ENCODE measurements around the gene CCDC40. TPM values are rescaled to one million over a fixed set of nuclear protein-coding genes. Genes with fewer than 3 reads are reported as not detected.

Gene CCDC40
- total and polyA plus RNA-seq, 2 of the 13 experiments (the other 11 are each of a cell fraction or from before 2014, with no cell fraction given) = 4.1 to 5.5 TPM

GRCh38 chr17:80005360-80006338 is 30.8 kb upstream of the CCDC40 start (continued):
- TF ChIP-seq MLXIP (CRISPR knock-in tag; IDR thresholded peaks at IDR 0.05; ENCODE audit: borderline replicate concordance) (no peak), PRDM10 (CRISPR knock-in tag; IDR thresholded peaks at IDR 0.05; ENCODE audit: low read depth) (peak; percentile 92), HMGXB4 (CRISPR knock-in tag; IDR thresholded peaks at IDR 0.05; ENCODE audit: borderline replicate concordance in 1 of 2, low read depth in 1 of 2) (peak; percentile 58 to 62; a peak in 3 of 4 replicates), LRRFIP1 (CRISPR knock-in tag; conservative IDR thresholded peaks at IDR 0.05) (no peak), ZNF629 (CRISPR knock-in tag; conservative IDR thresholded peaks at IDR 0.05) (no peak), ZNF7 (CRISPR knock-in tag; IDR thresholded peaks at IDR 0.05) (no peak), ZNF205 (CRISPR knock-in tag; IDR thresholded peaks at IDR 0.05) (no peak), RBFOX2 (IDR thresholded peaks at IDR 0.05; ENCODE audit: low read depth, low read length) (no peak), HDAC2 (CRISPR knock-in tag; IDR thresholded peaks at IDR 0.05) (peak; percentile 51; the same call in 1 of the 2 replicates), DRAP1 (CRISPR knock-in tag; IDR thresholded peaks at IDR 0.05) (no peak; the same call in 1 of the 2 replicates), RBM22 (optimal IDR thresholded peaks at IDR 0.05; ENCODE audit: low read length) (no peak), ARNTL (CRISPR knock-in tag; IDR thresholded peaks at IDR 0.05) (0 out of 2 replicates have a peak, but pooled peaks have one; percentile 29)
